ENCODE measurements around the gene TBC1D22B. TPM values are rescaled to one million over a fixed set of nuclear protein-coding genes. Genes with fewer than 3 reads are reported as not detected.

Gene TBC1D22B
- total and polyA plus RNA-seq, 9 of the 15 experiments (the other 6 are each of a cell fraction or from before 2014, with no cell fraction given): 4.8 to 24.2 (median 13.5) TPM

GRCh38 chr6:37207903-37208456 is 49.6 kb upstream of the TBC1D22B start (continued):
- TF ChIP-seq ZNF445 (CRISPR knock-in tag; IDR thresholded peaks at IDR 0.05; ENCODE audit: low read depth) (0 out of 2 replicates have a peak, but pooled peaks have one; percentile 30), DMBX1 (CRISPR knock-in tag; IDR thresholded peaks at IDR 0.05; ENCODE audit: borderline replicate concordance) (peak; percentile 98), RBM25 (IDR thresholded peaks at IDR 0.05; ENCODE audit: low read depth, low read length, severe bottlenecking) (peak; percentile 51), ZBTB34 (CRISPR knock-in tag; IDR thresholded peaks at IDR 0.05) (peak; percentile 58; the same call in 1 of the 2 replicates), HOXB6 (CRISPR knock-in tag; IDR thresholded peaks at IDR 0.05; ENCODE audit: borderline replicate concordance) (no peak)

- no TSS peak for BruUV-seq (replicated peaks)
- Histone ChIP-seq H3K27ac (ENCODE audit: extremely low read depth, low read depth, low read length) (no peak overlapping the region; the same call in 2 of the 3 replicates), H3K9me1 (ENCODE audit: control insufficient read depth, insufficient read depth, low read length) (no peaks in the 10 kb centered on the region), H3K9ac (ENCODE audit: insufficient read depth in 1 of 2, low read depth in 2 of 2, low read length in 2 of 2) (no peak overlapping the region), H3K4me1 (replicated peaks in 1 of 2; ENCODE audit: control insufficient read depth in 2 of 2, insufficient read depth in 2 of 2, low read length in 2 of 2) (peaks cover 54 to 64% of the 10 kb centered on the region in 2 experiments), H4K20me1 (replicated peaks; ENCODE audit: control insufficient read depth, insufficient read depth, low read length) (no peaks in the 10 kb centered on the region), H3K36me3 (ENCODE audit: control insufficient read depth, insufficient read depth, low read length) (no peaks in the 10 kb centered on the region; the same call in 2 of the 3 replicates), H3K79me2 (ENCODE audit: control insufficient read depth, insufficient read depth, low read length) (peaks cover 7% of the 10 kb centered on the region; the same call in 1 of the 3 replicates), H2AFZ (ENCODE audit: low read depth, low read length) (no peak overlapping the region), H3K9me3 (replicated peaks; ENCODE audit: control insufficient read depth, insufficient read depth, low read depth, low read length) (no peaks in the 10 kb centered on the region), H3K4me3 (no peak overlapping the region), H3K27me3 (ENCODE audit: control insufficient read depth in 2 of 2, insufficient read depth in 2 of 2, low read length in 2 of 2) (no peaks in the 10 kb centered on the region), H3K4me2 (ENCODE audit: insufficient read depth, low read length) (no peak overlapping the region)
- POLR2A ChIA-PET: interaction anchor here (0.7 to 7.3 kb wide), 8 partner anchors 11 to 222 kb away, joined by 3 to 67 read pairs (median 3); no protein-coding TSS in a partner anchor
- intact Hi-C loops (cut with micrococcal nuclease) (loop anchor here (1.0 kb wide), 2 partner anchors 25 to 31 kb away; no protein-coding TSS in a partner anchor), in situ Hi-C loops (cut with MboI) (loop anchor here (5.0 to 10.0 kb wide), 4 partner anchors 36 to 441 kb away; partner anchors contain the start of gene PIM1)
- 66% methylated on average over 7 of the region's 7 CpGs for WGBS (ENCODE audit: insufficient coverage, low coverage, missing lambda C conversion rate)
- no peak for DNase-seq (ENCODE audit: extremely low read depth in 1 of 4, low spot score in 3 of 4)
- no peak for ATAC-seq
- FAIRE-seq: no peak
- CTCF ChIA-PET (ENCODE audit: low intra/inter-chr PET ratio): interaction anchor here (0.6 to 9.0 kb wide), 7 partner anchors 36 to 188 kb away, joined by 3 to 204 read pairs (median 23); no protein-coding TSS in a partner anchor
- no peak for TF ChIP-seq MAZ (CRISPR knock-in tag; conservative IDR thresholded peaks at IDR 0.05 in 1 of 2, IDR thresholded peaks at IDR 0.05 in 1 of 2)
- TF ChIP-seq PHF21A (IDR thresholded peaks at IDR 0.05; ENCODE audit: borderline replicate concordance, low read depth): no peak
- no peak for TF ChIP-seq PRDM10 (IDR thresholded peaks at IDR 0.05; ENCODE audit: partially characterized antibody)
- no peak for TF ChIP-seq NUFIP1 (IDR thresholded peaks at IDR 0.05; ENCODE audit: partially characterized antibody)
- no peak for TF ChIP-seq ETS1 (conservative IDR thresholded peaks at IDR 0.05; ENCODE audit: control insufficient read depth, low read depth, low read length)
- no peak for TF ChIP-seq FOXA1 (IDR thresholded peaks at IDR 0.05; ENCODE audit: borderline replicate concordance)
- TF ChIP-seq DNMT1 (IDR thresholded peaks at IDR 0.05): no peak
- no peak for TF ChIP-seq MTA3 (IDR thresholded peaks at IDR 0.05; ENCODE audit: borderline replicate concordance)
Measured at GRCh38 chr6:37208793-37209192, 48.8 kb upstream of the TBC1D22B start.
